Liver (tissue), 2 donors: ENCODE results near the gene ENG.

ENCODE experiments used
- CTCF ChIP-seq: fragments of 150-350 bp; IDR thresholded peaks from 2 replicates; pipeline ENCODE4 v1.5.1; 2017; ENCODE audit warnings: improper control_type of control experiment, low read depth, low read length; ENCODE audit not compliant: missing input control
- FOXA1 ChIP-seq: IDR thresholded peaks from 2 replicates; pipeline ENCODE4 v1.6.1; 2016; ENCODE audit warnings: antibody characterized with exemption
- donor health status: healthy.

- TF ChIP-seq CTCF (no peak), FOXA1 (no peak)
These were observed 502 bp upstream of the ENG start for GRCh38 chr9:127854960-127855359.
